Left renal cortex interstitium (tissue), 4 donors: ENCODE measurements around the gene GOLT1A. TPM values are rescaled to one million over a fixed set of nuclear protein-coding genes. Genes with fewer than 3 reads are reported as not detected.
A peak's percentile ranks its signal among the peaks of the same experiment; 100 is the strongest.
"Not testable (repeated sequence)": the region's sequence is repeated elsewhere in the genome, so short reads cannot be mapped to it uniquely, and the experiment has no call there.

Source experiments
- DNase-seq, 4 donors: peaks; one replicate each; pipeline ENCODE4 v3.0.0-alpha.2; 2013; ENCODE audit warnings: low read depth in 4 of 4, low spot score in 2 of 4, missing footprints in 1 of 4
- polyA plus RNA-seq, 4 donors: library from polyadenylated mRNA; unstranded; fragments of 120-200 nt; gene quantifications; one replicate each; pipeline ENCODE4 v1.2.1, GENCODE V29; 2013; ENCODE audit not compliant: insufficient read length in 4 of 4

Gene GOLT1A
- polyA plus RNA-seq, 4 donors: 2.7 to 4.2 (median 3.7) TPM

GRCh38 chr1:204249736-204250427 is 36.1 kb upstream of the GOLT1A start:
- no peak for DNase-seq

- DNase-seq: no peak
These were observed 35.2 kb upstream of the GOLT1A start for GRCh38 chr1:204248954-204249353.

GRCh38 chr1:204246876-204247275 is 33.1 kb upstream of the GOLT1A start:
- no peak for DNase-seq

GRCh38 chr1:204242920-204243319 is 29.1 kb upstream of the GOLT1A start:
- DNase-seq: no peak

- DNase-seq: no peak
These were observed 28.1 kb upstream of the GOLT1A start for GRCh38 chr1:204241914-204242313.

GRCh38 chr1:204241050-204241449 is 27.3 kb upstream of the GOLT1A start:
- DNase-seq: no peak

- DNase-seq: no peak
These were observed 26.4 kb upstream of the GOLT1A start for GRCh38 chr1:204240233-204240632.

- DNase-seq: not testable (repeated sequence)
These were observed 25.6 kb upstream of the GOLT1A start for GRCh38 chr1:204239401-204239800.

- DNase-seq: not testable (repeated sequence)
These were observed 24.7 kb upstream of the GOLT1A start for GRCh38 chr1:204238520-204238919.

- DNase-seq: not testable (repeated sequence)
These were observed 23.7 kb upstream of the GOLT1A start for GRCh38 chr1:204237515-204237914.

GRCh38 chr1:204232526-204232925 is 18.7 kb upstream of the GOLT1A start:
- DNase-seq: no peak

- no peak for DNase-seq
These were observed 16.4 kb upstream of the GOLT1A start for GRCh38 chr1:204230211-204230610.

- no peak for DNase-seq
These were observed 15.1 kb upstream of the GOLT1A start for GRCh38 chr1:204228896-204229295.

GRCh38 chr1:204227996-204228785 is 14.4 kb upstream of the GOLT1A start:
- DNase-seq: no peak

- no peak for DNase-seq
These were observed 13.6 kb upstream of the GOLT1A start for GRCh38 chr1:204227351-204227750.

- peak in 1 of 4 donors; percentile 32 for DNase-seq
These were observed 12.3 kb upstream of the GOLT1A start for GRCh38 chr1:204225841-204226735.

GRCh38 chr1:204224655-204225054 is 10.9 kb upstream of the GOLT1A start:
- no peak for DNase-seq

GRCh38 chr1:204223129-204223860 is 9.5 kb upstream of the GOLT1A start:
- DNase-seq: no peak

GRCh38 chr1:204222764-204223055 is 8.9 kb upstream of the GOLT1A start:
- DNase-seq: no peak

GRCh38 chr1:204222006-204222763 is 8.4 kb upstream of the GOLT1A start:
- no peak for DNase-seq
